GM12892 (cell line): Measurements from ENCODE around the gene MBTPS2.

Source experiments
- POLR2A ChIP-seq: IDR thresholded peaks from 2 replicates; pipeline ENCODE4 v1.6.1; 2011; ENCODE audit warnings: low read depth, low read length, control low read depth
- POLR2AphosphoS5 ChIP-seq: IDR thresholded peaks from 2 replicates; pipeline ENCODE4 v1.6.1; 2011; ENCODE audit warnings: low read depth, low read length, control low read depth
- TAF1 ChIP-seq: IDR thresholded peaks from 2 replicates; pipeline ENCODE4 v1.6.1; 2011; ENCODE audit warnings: low read depth, mild to moderate bottlenecking, control low read depth, low read length, borderline replicate concordance

DNA sequence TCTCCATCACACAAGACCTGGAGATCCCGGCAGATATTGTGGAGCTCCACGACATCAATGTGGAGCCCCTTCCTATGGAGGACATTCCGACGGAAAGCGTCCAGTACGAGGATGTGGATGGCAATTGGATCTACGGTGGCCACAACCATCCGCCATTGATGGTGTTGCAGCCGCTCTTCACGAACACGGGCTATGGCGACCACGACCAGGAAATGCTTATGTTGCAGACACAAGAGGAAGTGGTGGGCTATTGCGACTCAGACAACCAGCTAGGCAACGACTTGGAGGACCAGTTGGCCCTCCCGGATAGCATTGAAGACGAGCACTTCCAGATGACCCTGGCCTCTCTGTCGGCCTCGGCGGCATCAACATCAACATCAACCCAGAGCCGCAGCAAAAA lies 17.1 kb downstream of the MBTPS2 start:
- TF ChIP-seq POLR2A = no peak
- no peak for TF ChIP-seq TAF1
- TF ChIP-seq POLR2AphosphoS5 = no peak
